SK-N-SH treated with all-trans-retinoic acid at 6 μM for 48 hours (cell line): ENCODE data around the gene ITM2C.

ENCODE experiments used
- ATAC-seq: fragments of 200-7000 bp; cut with Tn5 transposase; 3 replicates; pipeline ENCODE4 v1.9.1; 2020; ENCODE audit warnings: mild to moderate bottlenecking, moderate library complexity
- ARNTL ChIP-seq: fragments of 450-650 bp; formaldehyde crosslinking; IDR thresholded peaks from 2 replicates; pipeline ENCODE4 v1.5.0; 2020; ENCODE audit warnings: low read depth, mild to moderate bottlenecking, moderate library complexity, borderline replicate concordance
- BACH2 ChIP-seq: fragments of 250-450 bp; sonication (Bioruptor Pico); IDR thresholded peaks from 2 replicates; pipeline ENCODE4 v1.9.0; 2021; ENCODE audit warnings: mild to moderate bottlenecking, borderline replicate concordance
- CSDC2 ChIP-seq: fragments of 250-450 bp; sonication (Bioruptor Pico); IDR thresholded peaks from 2 replicates; pipeline ENCODE4 v1.5.0; 2020; ENCODE audit warnings: mild to moderate bottlenecking, moderate library complexity
- GLIS3 ChIP-seq: fragments of 250-450 bp; sonication (Bioruptor Pico); IDR thresholded peaks from 2 replicates; pipeline ENCODE4 v1.5.0; 2020; ENCODE audit warnings: mild to moderate bottlenecking, moderate library complexity
- ISL1 ChIP-seq: fragments of 250-450 bp; sonication (Bioruptor Pico); IDR thresholded peaks from 2 replicates; pipeline ENCODE4 v2.1.2; 2022; ENCODE audit warnings: mild to moderate bottlenecking, moderate library complexity
- OSR1 ChIP-seq: fragments of 250-450 bp; sonication (Bioruptor Pico); IDR thresholded peaks from 2 replicates; pipeline ENCODE4 v1.8.0; 2022; ENCODE audit warnings: moderate library complexity, mild to moderate bottlenecking, inconsistent platforms
- PPARA ChIP-seq: fragments of 250-450 bp; sonication (Bioruptor Pico); IDR thresholded peaks from 2 replicates; pipeline ENCODE4 v1.5.0; 2020; ENCODE audit warnings: mild to moderate bottlenecking, borderline replicate concordance
- RARB ChIP-seq: fragments of 250-450 bp; sonication (Bioruptor Pico); IDR thresholded peaks from 2 replicates; pipeline ENCODE4 v1.8.0; 2021; ENCODE audit warnings: mild to moderate bottlenecking, moderate library complexity
- SNAI2 ChIP-seq: fragments of 250-450 bp; sonication (Bioruptor Pico); IDR thresholded peaks from 2 replicates; pipeline ENCODE4 v1.5.0; 2020; ENCODE audit warnings: mild to moderate bottlenecking, moderate library complexity
- TCF4 ChIP-seq: fragments of 250-450 bp; sonication (Bioruptor Pico); IDR thresholded peaks from 2 replicates; pipeline ENCODE4 v1.8.0; 2021; ENCODE audit warnings: mild to moderate bottlenecking, moderate library complexity, borderline replicate concordance
- TOX ChIP-seq: fragments of 250-450 bp; sonication (Bioruptor Pico); IDR thresholded peaks from 2 replicates; pipeline ENCODE4 v1.8.0; 2021; ENCODE audit warnings: mild to moderate bottlenecking, moderate library complexity, borderline replicate concordance
- ZFP3 ChIP-seq: fragments of 250-450 bp; sonication (Bioruptor Pico); IDR thresholded peaks from 2 replicates; pipeline ENCODE4 v1.5.0; 2020; ENCODE audit warnings: mild to moderate bottlenecking, moderate library complexity
- ZNF565 ChIP-seq: fragments of 450-650 bp; formaldehyde crosslinking; conservative IDR thresholded peaks from 2 replicates; pipeline ENCODE4 v1.5.0; 2020; ENCODE audit warnings: low read depth, mild to moderate bottlenecking, moderate library complexity
- ZNF8 ChIP-seq: fragments of 450-650 bp; formaldehyde crosslinking; IDR thresholded peaks from 2 replicates; pipeline ENCODE4 v1.5.0; 2020; ENCODE audit warnings: mild to moderate bottlenecking, moderate library complexity
- TF ChIP-seq, protein P1 (sequence below): fragments of 250-450 bp; sonication (Bioruptor Pico); IDR thresholded peaks from 2 replicates; pipeline ENCODE4 v1.5.1; 2020; ENCODE audit warnings: low read depth, mild to moderate bottlenecking, moderate library complexity
- TF ChIP-seq, protein P2 (sequence below): fragments of 250-450 bp; sonication (Bioruptor Pico); IDR thresholded peaks from 2 replicates; pipeline ENCODE4 v1.8.0; 2020; ENCODE audit warnings: mild to moderate bottlenecking, moderate library complexity, borderline replicate concordance
- TF ChIP-seq, protein P3 (sequence below): fragments of 250-450 bp; sonication (Bioruptor Pico); IDR thresholded peaks from 2 replicates; pipeline ENCODE4 v1.5.1; 2021; ENCODE audit warnings: mild to moderate bottlenecking, moderate library complexity

The ITM2C gene

DNA sequence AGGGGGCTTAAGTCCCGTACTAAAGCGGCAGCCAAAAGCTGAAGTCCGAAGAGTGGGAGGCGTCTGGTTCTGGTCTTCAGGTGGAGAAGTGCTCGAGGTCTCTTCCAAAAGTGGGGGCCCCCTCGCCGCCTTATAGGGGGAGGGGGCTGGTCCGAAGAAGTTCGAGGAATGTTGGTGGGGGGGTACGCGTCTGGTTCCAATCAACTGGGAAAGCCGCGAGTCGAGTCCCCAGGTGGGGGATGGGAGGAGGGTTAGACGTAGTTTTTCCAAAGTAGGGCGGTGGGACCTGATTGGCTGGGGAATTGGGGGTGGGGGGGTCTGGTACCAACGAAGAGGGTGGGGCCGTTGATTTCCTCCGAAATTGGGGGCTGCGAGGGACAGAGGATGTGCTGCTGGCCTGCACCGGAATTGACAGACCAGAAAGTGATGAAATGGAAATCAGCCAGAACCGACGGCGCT is 594 bp downstream of the ITM2C start:
- no peak; the same call in 2 of the 3 replicates for ATAC-seq
- TF ChIP-seq PPARA (CRISPR knock-in tag) = no peak
- TF ChIP-seq SNAI2 (CRISPR knock-in tag) = no peak
- no peak for TF ChIP-seq ZNF565
- TF ChIP-seq, protein P1, sequence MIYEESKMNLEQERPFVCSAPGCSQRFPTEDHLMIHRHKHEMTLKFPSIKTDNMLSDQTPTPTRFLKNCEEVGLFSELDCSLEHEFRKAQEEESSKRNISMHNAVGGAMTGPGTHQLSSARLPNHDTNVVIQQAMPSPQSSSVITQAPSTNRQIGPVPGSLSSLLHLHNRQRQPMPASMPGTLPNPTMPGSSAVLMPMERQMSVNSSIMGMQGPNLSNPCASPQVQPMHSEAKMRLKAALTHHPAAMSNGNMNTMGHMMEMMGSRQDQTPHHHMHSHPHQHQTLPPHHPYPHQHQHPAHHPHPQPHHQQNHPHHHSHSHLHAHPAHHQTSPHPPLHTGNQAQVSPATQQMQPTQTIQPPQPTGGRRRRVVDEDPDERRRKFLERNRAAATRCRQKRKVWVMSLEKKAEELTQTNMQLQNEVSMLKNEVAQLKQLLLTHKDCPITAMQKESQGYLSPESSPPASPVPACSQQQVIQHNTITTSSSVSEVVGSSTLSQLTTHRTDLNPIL (CRISPR knock-in tag) = no peak

DNA sequence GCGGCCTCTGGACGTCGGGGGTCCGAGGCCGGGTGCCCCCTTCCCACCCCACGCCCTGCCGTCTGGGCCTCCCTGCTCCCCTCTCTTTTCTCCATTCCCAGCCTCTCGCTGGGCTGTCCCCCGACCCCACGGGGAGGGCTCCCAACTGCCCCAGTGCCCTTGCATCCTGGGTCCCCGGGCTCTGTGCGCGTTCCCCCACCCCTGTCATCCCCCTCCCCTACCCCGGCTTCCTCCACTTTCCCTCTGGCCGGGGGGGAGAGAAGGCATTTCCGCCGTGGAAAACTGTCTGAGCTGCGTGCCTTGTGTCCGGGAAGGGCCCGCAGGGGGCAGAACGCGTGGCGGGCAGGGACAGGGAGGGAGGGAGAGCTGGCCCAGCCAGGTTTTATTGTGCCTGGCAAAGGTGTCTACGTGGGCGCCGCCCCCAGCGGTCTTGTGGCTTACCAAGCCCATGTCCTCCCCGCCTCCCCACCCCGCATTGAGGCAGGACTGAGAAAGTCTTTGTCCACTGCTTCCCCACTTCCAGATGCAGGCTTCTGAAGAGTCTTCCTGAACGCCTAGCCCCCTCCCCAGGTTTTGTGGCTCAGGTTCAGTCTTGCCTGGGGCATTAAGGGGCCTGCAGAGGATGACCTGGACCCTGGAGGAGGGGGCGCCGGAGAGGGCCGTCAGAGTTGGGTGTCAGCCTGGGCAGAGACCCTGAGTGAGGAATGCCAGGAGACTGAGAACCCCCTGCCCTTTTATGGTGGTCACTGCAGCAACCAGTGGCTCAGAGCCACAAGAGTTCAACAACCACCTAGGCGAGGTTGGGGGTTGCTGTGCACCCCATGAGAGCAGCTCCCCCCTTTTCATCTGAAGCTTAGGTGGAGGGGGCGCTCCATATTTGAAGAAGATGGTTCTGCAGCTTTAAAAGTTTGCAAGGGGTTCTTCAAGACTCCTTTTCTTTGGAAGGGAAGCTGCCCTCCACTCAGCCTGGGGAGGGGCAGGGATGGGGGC is 1.3 kb downstream of the ITM2C start:
- TF ChIP-seq TCF4 (CRISPR knock-in tag) (no peak), BACH2 (no peak)
- TF ChIP-seq, all 23 proteins: peak for 0
- peak; percentile 29 for ATAC-seq

DNA sequence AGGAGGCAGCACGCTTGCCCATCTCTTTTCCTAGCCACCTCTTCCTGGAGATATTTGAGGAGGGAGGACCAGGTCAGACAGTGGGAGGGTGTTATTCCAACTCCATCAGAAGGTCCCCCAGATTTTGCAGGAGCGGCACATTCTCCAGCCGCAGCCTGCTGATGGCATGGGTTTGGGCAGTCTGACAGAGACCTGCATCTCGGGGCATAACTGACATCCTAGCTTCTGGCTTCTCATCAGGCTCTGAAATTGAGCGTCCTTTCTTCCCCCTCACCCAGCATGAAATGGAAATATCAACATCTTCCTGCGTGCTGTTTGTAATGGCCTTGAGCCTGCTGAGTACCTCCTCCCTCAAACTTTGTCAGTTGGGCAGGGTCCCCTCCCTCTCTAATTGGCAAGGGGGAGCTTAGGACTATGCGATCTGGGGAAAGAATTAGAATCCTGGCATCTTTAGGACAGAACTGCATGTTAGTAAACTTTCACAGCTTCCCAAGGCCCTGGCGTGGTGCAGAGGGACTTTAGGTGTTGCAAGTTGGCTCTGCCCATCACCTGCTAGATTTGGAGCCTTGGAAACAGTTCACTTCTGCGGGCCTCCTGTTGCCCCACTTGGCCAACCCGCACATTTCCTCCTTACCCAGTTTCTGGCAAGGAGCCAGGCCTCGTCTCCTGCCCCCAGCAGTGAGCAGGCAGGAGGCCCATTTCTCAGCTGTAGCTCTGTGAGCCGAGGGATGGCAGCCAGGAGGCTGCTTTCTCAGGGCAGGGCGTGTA is 2.2 kb downstream of the ITM2C start:
- peak; percentile 10; the same call in 1 of the 3 replicates for ATAC-seq
- TF ChIP-seq, protein P2, sequence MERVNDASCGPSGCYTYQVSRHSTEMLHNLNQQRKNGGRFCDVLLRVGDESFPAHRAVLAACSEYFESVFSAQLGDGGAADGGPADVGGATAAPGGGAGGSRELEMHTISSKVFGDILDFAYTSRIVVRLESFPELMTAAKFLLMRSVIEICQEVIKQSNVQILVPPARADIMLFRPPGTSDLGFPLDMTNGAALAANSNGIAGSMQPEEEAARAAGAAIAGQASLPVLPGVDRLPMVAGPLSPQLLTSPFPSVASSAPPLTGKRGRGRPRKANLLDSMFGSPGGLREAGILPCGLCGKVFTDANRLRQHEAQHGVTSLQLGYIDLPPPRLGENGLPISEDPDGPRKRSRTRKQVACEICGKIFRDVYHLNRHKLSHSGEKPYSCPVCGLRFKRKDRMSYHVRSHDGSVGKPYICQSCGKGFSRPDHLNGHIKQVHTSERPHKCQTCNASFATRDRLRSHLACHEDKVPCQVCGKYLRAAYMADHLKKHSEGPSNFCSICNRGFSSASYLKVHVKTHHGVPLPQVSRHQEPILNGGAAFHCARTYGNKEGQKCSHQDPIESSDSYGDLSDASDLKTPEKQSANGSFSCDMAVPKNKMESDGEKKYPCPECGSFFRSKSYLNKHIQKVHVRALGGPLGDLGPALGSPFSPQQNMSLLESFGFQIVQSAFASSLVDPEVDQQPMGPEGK (CRISPR knock-in tag) = no peak

DNA sequence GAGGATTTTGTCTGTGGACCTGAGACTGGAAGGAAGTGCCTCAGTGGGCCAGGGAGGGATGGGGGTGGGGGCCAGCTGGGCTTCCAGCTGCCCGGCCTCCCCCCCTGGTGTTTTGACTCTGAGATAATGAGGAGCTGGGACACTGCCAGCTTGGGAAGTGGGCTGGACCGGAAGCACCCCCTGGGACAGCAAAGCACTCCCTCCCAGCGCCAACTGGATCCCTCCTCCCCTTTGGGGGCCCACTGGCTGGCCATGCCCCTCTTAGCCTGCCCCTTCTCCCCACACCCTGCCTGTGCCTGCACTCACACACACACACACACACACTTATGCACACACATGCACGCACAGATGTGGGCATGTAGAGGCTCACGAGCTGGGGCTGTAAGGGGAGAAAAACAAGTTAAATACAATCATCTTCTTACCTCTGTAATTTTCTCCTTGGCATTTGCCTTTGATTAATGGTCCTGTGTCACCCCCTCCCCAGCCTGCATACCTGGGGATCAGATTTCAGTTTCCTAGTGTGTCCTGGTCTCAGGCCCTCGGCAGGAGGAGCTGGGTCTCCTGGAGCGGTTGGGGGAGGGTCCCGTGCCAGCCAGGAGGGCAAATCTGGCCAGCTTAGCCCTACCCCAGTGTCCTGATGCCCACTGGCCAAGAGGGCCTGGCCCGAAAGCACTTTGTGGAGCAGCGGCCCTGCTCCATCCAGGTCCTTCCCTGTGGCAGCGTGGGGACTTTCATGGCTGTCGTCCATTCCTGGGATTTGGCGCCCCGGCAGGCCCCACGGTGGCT is 3.6 kb downstream of the ITM2C start:
- TF ChIP-seq RARB = no peak
- no peak for TF ChIP-seq GLIS3 (CRISPR knock-in tag)
- no peak for TF ChIP-seq PPARA (CRISPR knock-in tag)
- no peak for TF ChIP-seq SNAI2 (CRISPR knock-in tag)
- TF ChIP-seq ARNTL = no peak
- TF ChIP-seq ZNF565 = no peak
- ATAC-seq = no peak

DNA sequence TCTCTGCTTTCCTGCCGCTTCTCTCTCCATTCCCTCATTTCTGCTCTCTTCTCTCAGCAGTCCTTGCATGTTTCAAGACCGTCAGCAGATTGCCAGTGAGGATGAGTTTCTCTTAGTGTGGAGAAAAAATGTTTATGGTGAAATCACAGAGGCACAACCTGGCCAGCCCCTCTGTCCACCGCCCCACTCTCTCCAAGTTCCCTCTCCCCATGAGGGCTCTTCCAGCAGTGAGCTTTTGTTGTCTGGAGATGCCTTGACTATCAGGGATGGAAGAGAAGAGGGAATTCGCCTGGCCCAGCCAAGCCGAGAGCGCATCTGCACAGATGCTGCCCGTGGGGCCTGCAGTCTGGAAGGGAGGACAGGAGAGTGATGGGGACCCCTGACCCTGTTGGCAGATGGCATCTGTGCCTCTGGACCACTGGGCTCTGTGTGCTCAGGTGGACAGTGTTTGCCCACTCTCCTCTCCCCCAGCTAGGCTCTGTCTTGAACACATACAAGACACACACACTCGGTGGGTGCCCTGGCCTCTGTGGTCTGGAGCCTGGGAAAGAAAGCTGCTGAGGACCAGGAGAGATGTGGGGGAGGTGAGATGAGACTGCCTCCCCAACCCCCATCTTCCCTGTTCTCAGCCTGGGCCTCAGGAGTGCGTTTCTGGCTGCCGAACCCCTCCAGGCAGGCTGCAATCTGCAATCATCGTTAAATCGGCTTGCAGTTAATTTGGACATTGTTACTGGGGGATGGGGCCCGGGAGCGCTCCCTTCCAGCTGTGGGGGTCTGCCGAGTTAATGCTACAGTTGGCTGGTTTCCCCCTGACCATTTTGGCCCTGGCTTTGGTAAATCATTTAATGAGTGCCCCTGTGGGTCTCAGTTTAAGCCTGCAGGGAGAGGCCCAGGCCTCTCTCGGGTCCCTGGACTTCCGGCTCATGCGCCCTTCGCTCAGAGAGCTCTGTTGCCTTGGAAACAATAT is 4.5 kb downstream of the ITM2C start:
- TF ChIP-seq CSDC2 (no peak), ZNF8 (no peak), ZNF565 (no peak), TCF4 (CRISPR knock-in tag) (peak; percentile 43; the same call in 1 of the 2 replicates), BACH2 (no peak)
- no peak for ATAC-seq

DNA sequence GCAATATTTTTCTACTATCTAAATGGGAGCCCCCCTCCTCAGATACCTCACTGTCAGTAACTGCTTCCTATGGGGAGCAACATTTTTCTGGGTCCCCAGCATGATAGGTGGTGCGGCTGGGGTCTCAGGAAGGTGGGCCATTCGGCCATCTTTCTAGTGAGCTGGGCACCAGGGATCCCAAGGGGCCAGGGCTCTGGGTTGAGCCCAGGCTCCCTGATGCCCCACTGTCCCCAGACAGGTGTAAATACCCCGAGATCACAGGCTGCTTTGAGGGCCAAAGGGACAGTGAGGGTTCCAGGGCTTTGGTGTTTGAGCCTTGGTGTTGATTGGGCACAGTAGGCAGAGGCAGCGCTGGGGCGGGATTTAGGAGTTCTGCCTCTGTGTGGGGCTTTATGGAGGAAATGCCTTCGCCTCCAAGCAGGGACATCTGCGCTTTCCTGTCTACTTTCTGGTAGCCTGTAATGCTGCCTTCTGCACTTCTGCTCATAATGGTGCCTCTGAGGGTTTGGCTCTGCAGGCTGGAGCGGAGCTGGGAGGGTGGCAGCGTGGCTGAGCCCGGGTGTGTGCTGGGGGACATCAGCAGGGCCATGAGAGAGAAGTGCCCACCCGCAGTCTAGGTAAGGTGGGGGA is 5.3 kb downstream of the ITM2C start:
- ATAC-seq = no peak
- TF ChIP-seq BACH2 = no peak
- TF ChIP-seq OSR1 = no peak
- no peak for TF ChIP-seq GLIS3 (CRISPR knock-in tag)
- TF ChIP-seq ZFP3 (CRISPR knock-in tag) = no peak
- no peak for TF ChIP-seq ARNTL
- TF ChIP-seq PPARA (CRISPR knock-in tag) = no peak
- TF ChIP-seq RARB = no peak
- TF ChIP-seq TOX = no peak
- no peak for TF ChIP-seq ISL1 (CRISPR knock-in tag)
- no peak for TF ChIP-seq CSDC2
- TF ChIP-seq, protein P1 (CRISPR knock-in tag) = no peak
- TF ChIP-seq, protein P3, sequence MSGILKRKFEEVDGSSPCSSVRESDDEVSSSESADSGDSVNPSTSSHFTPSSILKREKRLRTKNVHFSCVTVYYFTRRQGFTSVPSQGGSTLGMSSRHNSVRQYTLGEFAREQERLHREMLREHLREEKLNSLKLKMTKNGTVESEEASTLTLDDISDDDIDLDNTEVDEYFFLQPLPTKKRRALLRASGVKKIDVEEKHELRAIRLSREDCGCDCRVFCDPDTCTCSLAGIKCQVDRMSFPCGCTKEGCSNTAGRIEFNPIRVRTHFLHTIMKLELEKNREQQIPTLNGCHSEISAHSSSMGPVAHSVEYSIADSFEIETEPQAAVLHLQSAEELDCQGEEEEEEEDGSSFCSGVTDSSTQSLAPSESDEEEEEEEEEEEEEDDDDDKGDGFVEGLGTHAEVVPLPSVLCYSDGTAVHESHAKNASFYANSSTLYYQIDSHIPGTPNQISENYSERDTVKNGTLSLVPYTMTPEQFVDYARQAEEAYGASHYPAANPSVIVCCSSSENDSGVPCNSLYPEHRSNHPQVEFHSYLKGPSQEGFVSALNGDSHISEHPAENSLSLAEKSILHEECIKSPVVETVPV (CRISPR knock-in tag) = no peak
